GM04503 (cell line): ENCODE measurements around the gene TPO.
"Not testable (repeated sequence)": the region's sequence is repeated elsewhere in the genome, so short reads cannot be mapped to it uniquely, and the experiment has no call there.

Experiments
- DNase-seq: peaks from one replicate; pipeline ENCODE4 v3.0.0-alpha.2; 2012; ENCODE audit warnings: low read depth

The TPO gene

GRCh38 chr2:1556776-1557466 is 143.7 kb downstream of the TPO start:
- DNase-seq: no peak

GRCh38 chr2:1557467-1557820 is 144.2 kb downstream of the TPO start:
- no peak for DNase-seq

GRCh38 chr2:1559589-1560175 is 146.4 kb downstream of the TPO start:
- DNase-seq: no peak

GRCh38 chr2:1561259-1561658 is 148.0 kb downstream of the TPO start:
- DNase-seq: no peak

GRCh38 chr2:1561811-1562421 is 148.7 kb downstream of the TPO start:
- DNase-seq: no peak

- DNase-seq: no peak
These were observed 150.0 kb downstream of the TPO start for GRCh38 chr2:1563084-1563857.

GRCh38 chr2:1563943-1564891 is 151.0 kb downstream of the TPO start:
- no peak for DNase-seq

GRCh38 chr2:1567556-1568344 is 154.5 kb downstream of the TPO start:
- DNase-seq: no peak

- not testable (repeated sequence) for DNase-seq
These were observed 155.0 kb downstream of the TPO start for GRCh38 chr2:1568345-1568668.

GRCh38 chr2:1569879-1570450 is 156.7 kb downstream of the TPO start:
- no peak for DNase-seq

- no peak for DNase-seq
These were observed 158.5 kb downstream of the TPO start for GRCh38 chr2:1571477-1572417.

- DNase-seq: no peak
These were observed 159.4 kb downstream of the TPO start for GRCh38 chr2:1572638-1573037.

- DNase-seq: no peak
These were observed 164.6 kb downstream of the TPO start for GRCh38 chr2:1577846-1578245.

- not testable (repeated sequence) for DNase-seq
These were observed 168.1 kb downstream of the TPO start for GRCh38 chr2:1581257-1581964.

GRCh38 chr2:1581965-1582625 is 168.8 kb downstream of the TPO start:
- DNase-seq: no peak

- DNase-seq: no peak
These were observed 169.7 kb downstream of the TPO start for GRCh38 chr2:1582891-1583341.

- DNase-seq: no peak
These were observed 170.8 kb downstream of the TPO start for GRCh38 chr2:1584051-1584531.
